Embryonic facial prominence (tissue), 1 donor: ENCODE results near the gene TKT.
"Not testable (repeated sequence)": the region's sequence is repeated elsewhere in the genome, so short reads cannot be mapped to it uniquely, and the experiment has no call there.

Experiments
- DNase-seq: peaks from one replicate; pipeline ENCODE4 v3.0.0-alpha.2; 2016; ENCODE audit errors: extremely low spot score

Gene TKT

GRCh38 chr3:53260286-53260785 is 4.5 kb upstream of the TKT start:
- no peak for DNase-seq

DNA sequence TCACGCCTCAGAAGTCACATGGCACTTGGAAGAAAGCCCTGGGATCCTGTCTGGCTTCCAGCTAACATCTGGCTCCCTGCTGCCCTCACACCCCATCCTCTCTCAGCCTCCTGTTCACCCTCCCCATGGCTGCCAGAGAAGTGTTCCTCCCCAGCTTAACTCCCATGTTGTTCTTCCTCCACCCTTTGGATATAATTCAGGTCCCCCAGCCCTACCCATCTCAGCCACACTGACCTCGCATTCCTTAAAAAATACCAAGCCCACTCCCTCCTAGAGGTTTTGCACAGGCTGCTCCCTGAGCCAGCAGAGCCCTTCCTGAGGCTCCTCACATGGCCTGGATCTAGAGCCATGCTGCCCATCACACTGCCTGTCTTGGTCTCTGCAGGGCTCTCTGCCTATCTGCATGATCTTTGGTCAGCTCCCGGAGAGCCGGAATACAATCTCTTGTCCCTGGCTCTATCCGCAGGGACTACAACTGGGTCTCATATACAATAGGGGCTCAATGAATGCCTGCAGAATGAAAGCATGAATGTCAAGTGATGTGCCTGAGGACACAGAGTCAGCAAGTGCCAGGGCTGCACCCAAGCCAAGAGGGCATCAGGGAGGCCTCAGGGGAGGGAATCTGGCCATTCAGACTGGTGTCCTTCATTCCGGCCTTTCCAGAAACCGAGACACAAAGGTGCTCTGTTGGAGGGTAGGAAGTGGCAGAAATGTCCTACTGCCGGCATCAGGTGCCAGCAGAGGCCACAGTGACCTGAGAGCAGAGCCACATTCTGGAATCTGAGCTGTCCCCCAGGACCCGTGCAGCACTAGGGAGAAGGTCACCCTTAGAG is 3.8 kb upstream of the TKT start:
- DNase-seq, result no peak

DNA sequence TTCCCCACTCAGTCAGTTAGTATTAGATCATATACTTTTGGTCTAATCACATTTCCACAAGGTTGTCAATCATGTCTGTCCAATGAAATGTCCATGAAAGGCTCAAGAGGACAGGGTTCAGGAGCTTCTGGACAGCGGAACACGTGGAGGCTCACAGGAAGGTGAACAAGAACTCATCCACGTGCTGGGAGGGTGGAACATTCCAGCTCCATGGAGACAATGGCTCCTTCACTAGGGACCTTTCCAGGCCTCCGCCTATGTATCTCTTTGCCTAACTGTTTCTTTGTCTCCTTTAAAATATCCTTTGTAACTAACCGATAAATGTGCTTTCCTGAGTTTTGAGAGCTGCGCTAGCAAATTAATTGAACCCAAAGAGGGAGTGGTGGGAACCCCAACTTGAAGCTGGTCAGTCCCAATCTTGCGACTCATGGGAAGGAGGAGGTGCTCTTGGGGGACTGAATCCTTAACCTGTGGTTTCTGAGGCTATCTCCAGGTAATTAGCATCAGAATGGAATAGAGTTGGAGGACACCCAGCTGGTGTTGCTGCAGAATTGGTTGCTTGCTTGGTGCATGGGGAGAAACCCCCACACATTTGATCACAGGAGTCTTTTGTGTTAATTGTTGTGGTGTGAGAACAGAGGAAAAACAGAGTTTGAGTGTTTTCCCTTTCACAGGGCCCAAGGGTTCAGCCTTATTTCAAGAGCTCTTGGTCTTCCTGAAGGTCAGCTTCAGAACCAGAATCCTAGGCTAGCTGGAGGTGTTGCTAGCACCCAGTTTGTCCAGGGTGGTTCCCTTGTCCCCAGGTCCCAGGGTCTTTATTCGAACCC is 3.0 kb upstream of the TKT start:
- DNase-seq, result no peak

- DNase-seq, result no peak
These were observed 1.6 kb upstream of the TKT start for GRCh38 chr3:53257465-53257864.

- no peak for DNase-seq
These were observed 858 bp upstream of the TKT start for GRCh38 chr3:53256704-53257055.

GRCh38 chr3:53255423-53255774 is 423 bp downstream of the TKT start:
- no peak for DNase-seq

- DNase-seq, result no peak
These were observed 1.1 kb downstream of the TKT start for GRCh38 chr3:53254509-53255422.

DNA sequence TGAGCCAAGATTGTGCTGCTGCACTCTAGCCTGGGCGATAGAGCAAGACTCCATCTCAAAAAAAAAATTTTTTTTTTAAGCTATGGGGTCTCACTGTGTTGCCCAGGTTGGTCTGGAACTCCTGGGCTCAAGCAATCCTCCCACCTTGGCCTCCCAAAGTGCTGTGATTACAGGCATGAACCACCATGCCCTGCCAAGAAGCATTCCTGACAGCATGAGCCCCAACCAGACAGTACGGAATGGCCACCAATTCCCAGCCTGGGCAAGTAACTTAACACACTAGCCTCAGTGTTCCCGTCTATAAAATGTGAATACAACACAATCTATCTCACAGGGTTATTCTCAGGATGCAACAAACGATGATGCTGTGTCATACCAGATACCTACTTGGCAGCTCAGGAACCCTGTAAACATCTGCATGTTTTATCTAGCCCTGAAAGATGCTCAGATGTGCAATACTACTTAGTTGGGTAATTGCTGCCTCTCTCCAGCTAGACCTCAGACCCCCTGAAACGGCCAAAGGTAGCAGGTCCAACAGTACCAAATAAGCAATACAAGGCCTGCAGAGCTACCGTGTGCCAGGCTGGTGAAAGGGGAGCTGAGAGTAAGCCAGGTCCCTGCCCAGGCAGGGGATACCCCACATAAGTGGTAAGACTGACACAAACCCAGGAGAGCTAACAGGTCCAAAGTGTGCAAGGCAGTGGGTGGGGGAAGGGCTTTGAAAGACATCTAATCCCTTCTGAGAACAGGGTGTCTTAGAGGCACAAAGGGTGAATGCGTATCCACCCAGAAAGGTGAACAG is 1.9 kb downstream of the TKT start:
- DNase-seq, result no peak

DNA sequence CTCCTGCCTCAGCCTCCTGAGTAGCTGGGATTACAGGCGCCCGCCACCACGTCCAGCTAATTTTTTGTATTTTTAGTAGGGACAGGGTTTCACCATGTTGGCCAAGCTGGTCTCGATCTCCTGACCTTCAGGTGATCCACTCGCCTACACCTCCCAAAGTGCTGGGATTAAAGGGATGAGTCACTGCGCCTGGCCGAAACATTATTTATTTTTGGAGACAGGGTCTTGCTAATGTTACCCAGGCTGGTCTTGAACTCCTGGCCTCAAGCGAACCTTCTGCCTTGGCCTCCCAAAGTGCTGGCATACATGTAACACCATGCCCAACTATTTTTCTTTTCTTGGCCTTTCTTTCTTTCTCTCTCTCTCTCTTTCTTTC is 2.9 kb downstream of the TKT start:
- DNase-seq, result not testable (repeated sequence)

DNA sequence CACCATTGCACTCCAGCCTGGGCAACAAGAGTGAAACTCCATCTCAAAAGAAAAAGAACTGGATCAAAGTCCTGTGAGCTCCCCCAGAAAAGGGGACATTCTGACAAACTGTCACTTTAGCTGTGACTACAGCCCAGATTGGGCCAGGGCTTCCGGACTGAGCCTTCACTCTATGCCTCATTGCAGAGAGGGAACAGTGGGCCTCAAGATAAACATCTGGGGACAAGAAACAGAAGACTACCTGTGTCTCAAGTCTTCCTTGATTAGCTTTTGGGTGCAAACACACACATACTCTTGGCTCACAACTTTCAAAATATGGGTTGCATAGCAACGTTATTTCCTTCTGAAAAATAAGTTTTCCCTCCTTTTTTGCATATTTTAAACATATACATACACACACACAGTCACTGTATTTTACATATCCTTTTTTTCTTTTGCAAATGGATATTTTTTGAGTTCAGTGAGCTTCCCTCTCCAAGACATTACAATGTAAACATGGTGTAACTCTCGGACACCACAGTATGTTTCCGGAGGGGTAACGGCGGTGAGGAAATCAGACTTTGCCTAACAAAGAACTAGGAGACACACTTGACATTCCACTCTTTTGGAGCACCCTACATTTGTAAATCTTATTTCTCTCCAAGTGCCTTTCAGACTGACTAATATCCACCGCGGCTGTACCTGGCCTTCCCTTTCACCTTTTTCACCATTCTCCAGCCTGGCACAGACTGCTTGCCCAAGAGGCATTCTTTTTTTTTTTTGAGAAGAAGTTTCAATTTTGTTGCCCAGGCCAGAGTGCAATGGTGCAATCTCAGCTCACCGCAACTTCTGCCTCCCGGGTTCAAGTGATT is 3.5 kb downstream of the TKT start:
- no peak for DNase-seq

DNA sequence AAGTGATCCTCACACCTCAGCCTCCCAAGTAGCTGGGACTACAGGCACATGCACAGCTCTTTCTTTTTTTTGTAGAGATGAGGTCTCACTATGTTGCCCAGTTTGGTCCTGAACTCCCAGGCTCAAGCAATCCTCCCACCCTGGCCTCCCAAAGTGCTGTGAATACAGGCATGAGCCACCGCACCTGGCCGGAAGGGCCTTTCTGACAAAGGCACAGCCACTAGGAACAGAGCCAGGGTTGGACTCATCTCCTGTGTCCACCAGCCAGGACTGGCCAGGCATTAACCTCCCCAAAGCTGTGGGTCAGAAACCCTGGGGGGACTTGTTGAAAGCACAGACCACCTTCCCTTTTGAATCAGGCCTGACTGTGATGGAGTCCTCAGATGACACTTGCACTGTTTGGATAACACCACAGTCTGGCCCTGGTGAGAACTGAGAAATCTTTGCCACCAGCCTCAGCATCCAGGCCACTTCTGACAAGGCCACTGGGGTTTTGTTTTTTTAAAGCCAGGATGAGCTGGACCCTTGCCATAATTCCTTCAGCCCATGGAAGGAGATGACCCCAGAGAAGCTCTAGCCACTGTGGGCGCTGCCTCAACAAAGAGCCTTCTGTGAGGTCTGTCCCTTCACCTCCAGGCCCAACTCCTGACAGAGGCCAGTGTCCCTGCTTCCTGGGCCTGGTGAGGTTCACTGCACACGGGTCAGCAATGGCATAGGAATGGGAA is 4.8 kb downstream of the TKT start:
- no peak for DNase-seq

DNA sequence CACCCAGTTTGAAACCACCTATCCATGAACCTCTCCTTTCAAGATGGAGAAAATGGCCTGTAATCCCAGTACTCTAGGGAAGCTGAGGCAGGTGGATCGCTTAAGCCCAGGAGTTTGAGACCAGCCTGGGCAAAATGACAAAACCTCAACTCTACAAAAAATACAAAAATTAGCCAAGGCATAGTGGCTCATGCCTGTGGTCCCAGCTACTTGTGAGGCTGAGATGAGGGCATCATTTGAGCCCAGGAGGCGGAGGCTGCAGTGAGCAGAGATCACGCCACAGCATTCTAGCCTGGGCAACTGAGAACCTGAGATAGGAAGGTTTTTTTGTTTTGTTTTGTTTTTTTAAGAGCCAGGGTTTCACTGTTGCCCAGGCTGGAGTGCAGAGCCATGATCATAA is 5.4 kb downstream of the TKT start:
- no peak for DNase-seq

- DNase-seq, result no peak
These were observed 7.7 kb downstream of the TKT start for GRCh38 chr3:53248161-53248560.

DNA sequence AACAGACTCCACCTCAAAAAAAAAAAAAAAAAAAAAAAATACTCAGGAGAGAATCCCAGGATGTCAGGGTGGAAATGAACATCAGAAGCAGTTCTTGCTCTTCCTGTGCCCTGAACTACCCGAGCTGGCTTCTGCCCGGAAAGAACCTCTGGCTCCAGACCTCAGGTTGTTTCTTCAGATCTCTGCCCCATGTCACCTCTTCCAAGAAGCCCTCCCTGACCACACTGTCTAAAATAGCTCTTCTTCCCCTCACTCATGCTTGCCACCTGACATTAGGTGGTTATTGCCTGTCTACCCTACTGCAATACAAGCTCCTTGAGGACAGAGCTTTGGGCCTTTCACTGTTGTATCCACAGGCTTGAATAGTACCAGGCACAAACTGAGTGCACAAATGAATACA is 8.2 kb downstream of the TKT start:
- no peak for DNase-seq

DNA sequence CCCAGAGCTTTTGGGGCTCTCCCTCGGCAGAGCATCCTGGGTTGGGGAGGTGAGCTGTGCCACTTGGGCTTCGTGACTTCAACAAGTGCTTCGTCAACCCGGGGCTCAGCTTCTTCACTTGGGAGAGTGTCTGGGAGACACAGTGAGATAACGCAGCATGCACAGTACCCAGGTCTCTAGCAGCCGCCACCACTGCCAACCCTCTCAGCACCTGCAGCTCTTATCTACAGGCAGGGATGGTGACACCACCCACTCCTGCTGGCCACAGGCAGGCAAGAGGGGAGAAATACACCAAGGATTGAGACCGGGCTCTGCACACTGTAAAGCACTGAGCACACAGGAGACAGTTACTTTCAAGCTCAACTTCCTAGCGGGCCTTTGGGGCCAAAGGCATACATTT is 11.6 kb downstream of the TKT start:
- DNase-seq, result no peak

GRCh38 chr3:53243785-53244184 is 12.0 kb downstream of the TKT start:
- no peak for DNase-seq

DNA sequence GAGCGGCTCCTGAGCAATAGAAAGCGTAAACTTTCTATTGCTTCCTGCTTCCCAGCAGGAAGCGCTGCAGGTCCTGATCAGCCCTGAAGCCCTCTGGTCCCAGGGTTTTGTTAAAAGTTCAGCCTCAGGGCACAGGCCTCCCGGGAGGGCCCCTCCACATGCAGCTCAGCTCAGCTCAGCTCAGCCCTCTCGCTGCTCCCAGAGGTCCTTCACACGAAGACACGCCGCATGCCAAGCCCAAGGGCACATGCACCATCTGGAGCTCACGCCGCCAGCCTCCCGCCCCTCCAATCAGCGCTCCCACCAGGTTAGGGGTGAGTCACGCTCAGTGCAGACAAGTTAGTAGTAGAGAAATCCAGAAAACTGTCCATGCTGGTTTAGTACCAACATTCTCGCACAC is 12.7 kb downstream of the TKT start:
- DNase-seq, result no peak

- no peak for DNase-seq
These were observed 13.2 kb downstream of the TKT start for GRCh38 chr3:53242642-53243041.

DNA sequence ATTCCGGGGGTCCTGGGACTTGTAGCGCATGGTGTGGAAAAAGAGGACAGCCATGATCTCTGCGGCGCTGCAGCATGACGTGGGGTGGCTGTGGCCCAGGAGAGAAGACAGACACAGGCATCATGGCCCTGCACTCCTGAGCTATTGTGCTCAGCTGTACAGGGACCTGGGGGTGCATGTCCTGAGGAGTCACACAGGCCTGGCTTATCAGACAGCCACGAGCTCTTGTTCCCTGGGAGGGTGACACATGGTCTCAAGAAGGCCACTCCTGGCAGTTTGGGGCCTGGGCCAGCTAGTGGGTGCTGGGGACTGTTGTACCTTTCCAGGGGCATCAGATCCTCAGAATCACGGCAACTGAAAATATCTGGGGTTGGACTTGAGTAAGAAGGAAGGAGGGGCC is 13.7 kb downstream of the TKT start:
- DNase-seq, result no peak
